Amniotic stem cell (primary cell): ENCODE results near the gene PRPF38B.
"Not testable (repeated sequence)": the region's sequence is repeated elsewhere in the genome, so short reads cannot be mapped to it uniquely, and the experiment has no call there.

Source experiments
- DNase-seq: peaks from one replicate; lab custom pipeline; 2025; lab: John Stamatoyannopoulos, UW

The PRPF38B gene

GRCh38 chr1:108679586-108680213 is 12.4 kb upstream of the PRPF38B start:
- no peak for DNase-seq

- DNase-seq = not testable (repeated sequence)
Measured at GRCh38 chr1:108681701-108682100, 10.4 kb upstream of the PRPF38B start.

GRCh38 chr1:108685529-108685928 is 6.6 kb upstream of the PRPF38B start:
- DNase-seq = no peak

GRCh38 chr1:108686614-108687313 is 5.3 kb upstream of the PRPF38B start:
- DNase-seq = no peak

- no peak for DNase-seq
Measured at GRCh38 chr1:108691128-108691941, 775 bp upstream of the PRPF38B start.

GRCh38 chr1:108692724-108693655 is 880 bp downstream of the PRPF38B start:
- peak; percentile 65 for DNase-seq

- no peak for DNase-seq
Measured at GRCh38 chr1:108695535-108695934, 3.4 kb downstream of the PRPF38B start.

GRCh38 chr1:108699375-108700332 is 7.5 kb downstream of the PRPF38B start:
- no peak for DNase-seq

GRCh38 chr1:108701176-108701849 is 9.2 kb downstream of the PRPF38B start:
- no peak for DNase-seq

- not testable (repeated sequence) for DNase-seq
Measured at GRCh38 chr1:108702109-108702508, 10.0 kb downstream of the PRPF38B start.

GRCh38 chr1:108703939-108704338 is 11.8 kb downstream of the PRPF38B start:
- DNase-seq = no peak

- DNase-seq = peak; percentile 46
Measured at GRCh38 chr1:108704496-108704895, 12.4 kb downstream of the PRPF38B start.

GRCh38 chr1:108706643-108707042 is 14.5 kb downstream of the PRPF38B start:
- no peak for DNase-seq

GRCh38 chr1:108708691-108709660 is 16.9 kb downstream of the PRPF38B start:
- DNase-seq = no peak

- no peak for DNase-seq
Measured at GRCh38 chr1:108712606-108713150, 20.6 kb downstream of the PRPF38B start, which contains the start of gene FNDC7. TSS of gene FNDC7 (plus strand) at chr1:108712908. CDS start at chr1:108712934, 26 bp downstream.

- no peak for DNase-seq
Measured at GRCh38 chr1:108715932-108716331, 23.8 kb downstream of the PRPF38B start.

GRCh38 chr1:108716437-108717230 is 24.5 kb downstream of the PRPF38B start:
- DNase-seq = no peak
